Endothelial cell of umbilical vein (primary cell): ENCODE measurements around the gene COL23A1. TPM values are rescaled to one million over a fixed set of nuclear protein-coding genes. Genes with fewer than 3 reads are reported as not detected.

Experiments used
- BruUV-seq: library from RNA; stranded (reverse); fragments of 400-500 nt; replicated peaks from 2 replicates; lab custom pipeline; 2021; lab: Mats Ljungman, UMichigan
- CTCF ChIA-PET: fragments of 300-600, 350-600 bp; sonication (Branson Sonifier 250); formaldehyde crosslinking; loops from one replicate; lab custom pipeline; 2021; ENCODE audit warnings: antibody characterized with exemption, inconsistent platforms; lab: Charles Lee
- POLR2A ChIA-PET: fragments of 300-600, 350-600 bp; sonication (Branson Sonifier 250); formaldehyde crosslinking; loops from one replicate; lab custom pipeline; 2021; ENCODE audit warnings: antibody characterized with exemption, inconsistent platforms; lab: Charles Lee
- DNase-seq: peaks from one replicate; pipeline ENCODE4 v3.0.0-alpha.2; 2011; ENCODE audit warnings: low read depth, low spot score
- FAIRE-seq: peaks from 2 replicates; lab custom pipeline; 2011; peaks lifted over from hg19 to GRCh38; lab: Jason Lieb, UNC
- H2AFZ ChIP-seq: 2 replicates; pipeline ENCODE4 v1.6.0; 2012; ENCODE audit warnings: low read depth, low read length, control low read depth, inconsistent platforms
- H3K27ac ChIP-seq: 2 replicates; pipeline ENCODE4 v1.5.1; 2011; ENCODE audit warnings: low read depth, mild to moderate bottlenecking, control low read depth, low read length, moderate library complexity; ENCODE audit not compliant: insufficient read depth
- H3K27me3 ChIP-seq, 2 experiments: 2 replicates each; pipeline versions ENCODE4 v1.6.0 to v1.6.1; 2011; ENCODE audit warnings: low read length in 2 of 2, mixed read lengths in 1 of 2; ENCODE audit not compliant: control insufficient read depth in 2 of 2, insufficient read depth in 2 of 2
- H3K36me3 ChIP-seq, 2 experiments: 2 replicates in 1 of 2; 3 replicates in 1 of 2; pipeline ENCODE4 v1.5.1; 2011; ENCODE audit warnings: low read length in 2 of 2, mild to moderate bottlenecking in 1 of 2, moderate library complexity in 1 of 2; ENCODE audit not compliant: control insufficient read depth in 2 of 2, insufficient read depth in 2 of 2; ENCODE audit errors: extremely low read depth in 1 of 2
- H3K4me1 ChIP-seq: 3 replicates; pipeline ENCODE4 v1.5.1; 2011; ENCODE audit warnings: mild to moderate bottlenecking, low read length; ENCODE audit not compliant: control insufficient read depth, insufficient read depth; ENCODE audit errors: extremely low read depth
- H3K4me2 ChIP-seq: 2 replicates; pipeline ENCODE4 v1.6.1; 2011; ENCODE audit warnings: low read length, control low read depth, mixed read lengths; ENCODE audit not compliant: insufficient read depth
- H3K4me3 ChIP-seq, 3 experiments: fragments of 200-600 bp in 1 of 3; sonication (generic), shearing (Covaris generic) in 1 of 3; replicated peaks in 1 of 3; 2 replicates each; pipeline ENCODE4 v1.5.1; 2011 to 2016; ENCODE audit warnings: control low read depth in 3 of 3, low read length in 3 of 3, mild to moderate bottlenecking in 2 of 3, inconsistent platforms in 1 of 3, low read depth in 1 of 3, moderate library complexity in 1 of 3; ENCODE audit not compliant: insufficient read depth in 1 of 3
- H3K79me2 ChIP-seq: 2 replicates; pipeline ENCODE4 v1.6.0; 2012; ENCODE audit warnings: low read length, inconsistent platforms; ENCODE audit not compliant: control insufficient read depth, insufficient read depth
- H3K9ac ChIP-seq: replicated peaks from 2 replicates; pipeline ENCODE3; 2011; ENCODE audit warnings: low read length, control low read depth; ENCODE audit not compliant: insufficient read depth; ENCODE audit errors: extremely low read depth
- H3K9me1 ChIP-seq: replicated peaks from 3 replicates; pipeline ENCODE4 v1.6.0; 2011; ENCODE audit warnings: mild to moderate bottlenecking, low read length; ENCODE audit not compliant: control insufficient read depth, insufficient read depth; ENCODE audit errors: extremely low read depth
- H3K9me3 ChIP-seq: replicated peaks from 2 replicates; pipeline ENCODE4 v1.5.1; 2012; ENCODE audit warnings: low read length, inconsistent platforms; ENCODE audit not compliant: control insufficient read depth, insufficient read depth
- H4K20me1 ChIP-seq: replicated peaks from 2 replicates; pipeline ENCODE3; 2011; ENCODE audit warnings: mild to moderate bottlenecking, low read length; ENCODE audit not compliant: control insufficient read depth, insufficient read depth; ENCODE audit errors: extremely low read depth
- EZH2 ChIP-seq: IDR thresholded peaks from 2 replicates; pipeline ENCODE4 v1.6.1; 2012; ENCODE audit warnings: borderline replicate concordance, low read depth, mild to moderate bottlenecking, moderate library complexity, low read length, inconsistent platforms; ENCODE audit not compliant: severe bottlenecking
- FOS ChIP-seq: IDR thresholded peaks from 2 replicates; pipeline ENCODE4 v1.6.1; 2011; ENCODE audit warnings: mild to moderate bottlenecking, low read length, moderate library complexity, borderline replicate concordance; ENCODE audit not compliant: insufficient read depth
- GATA2 ChIP-seq: IDR thresholded peaks from 2 replicates; pipeline ENCODE4 v1.7.0; 2011; ENCODE audit warnings: low read depth, mild to moderate bottlenecking, moderate library complexity, mixed read lengths, low read length; ENCODE audit not compliant: insufficient read length, insufficient read depth
- JUN ChIP-seq: IDR thresholded peaks from 2 replicates; pipeline ENCODE4 v1.6.1; 2011; ENCODE audit warnings: borderline replicate concordance, low read depth; ENCODE audit not compliant: insufficient read length, insufficient read depth
- MYC ChIP-seq: IDR thresholded peaks from one replicate; pipeline ENCODE4 v1.6.1; 2011; ENCODE audit warnings: mild to moderate bottlenecking, low read depth, low read length
- POLR2A ChIP-seq: IDR thresholded peaks from 2 replicates; pipeline ENCODE4 v1.6.1; 2012; ENCODE audit warnings: low read depth, mild to moderate bottlenecking, control low read depth, low read length
- POLR2AphosphoS5 ChIP-seq: IDR thresholded peaks from 2 replicates; pipeline ENCODE4 v1.6.1; 2012; ENCODE audit warnings: low read depth, mild to moderate bottlenecking, control low read depth, low read length, moderate library complexity; ENCODE audit not compliant: insufficient read depth
- dilution Hi-C: fragments of 300-500 bp; cut with MboI; formaldehyde crosslinking; loops from one replicate; pipeline ENCODE4 v1.15.0; 2019; ENCODE audit warnings: low sequenced_read_pairs; ENCODE audit not compliant: extremely low pct_ligation_motif_present
- intact Hi-C: fragments of 100-400 bp; cut with micrococcal nuclease; formaldehyde crosslinking; loops from one replicate; pipeline ENCODE4 v1.10.0; 2022
- polyA plus RNA-seq, 4 experiments: library from polyadenylated mRNA; depleted of rRNA in 3 of 4; stranded (reverse) in 3 of 4; unstranded in 1 of 4; fragments of >200 nt; gene quantifications; 2 replicates each; pipeline versions ENCODE4 v1.2.1 to v1.2.3, GENCODE V29; 2011 to 2012; ENCODE audit warnings: missing spikeins in 1 of 4
- total RNA-seq: library from RNA; stranded (reverse); gene quantifications from 2 replicates; pipeline ENCODE4 v1.2.3, GENCODE V29; 2021
- TF ChIP-seq, protein P1 (sequence below): IDR thresholded peaks from 2 replicates; pipeline ENCODE4 v1.6.1; 2011; ENCODE audit not compliant: insufficient read depth, insufficient read length
- TF ChIP-seq, protein P2 (sequence below), 2 donors: IDR thresholded peaks; 1 replicate in 1 of 2; 2 replicates in 1 of 2; pipeline ENCODE4 v1.5.1; 2011; ENCODE audit warnings: low read length in 2 of 2, mild to moderate bottlenecking in 2 of 2, moderate library complexity in 2 of 2, control low read depth in 1 of 2, inconsistent platforms in 1 of 2, low read depth in 1 of 2; ENCODE audit not compliant: insufficient read depth in 1 of 2; ENCODE audit errors: extremely low read depth in 1 of 2

The COL23A1 gene
- total and polyA plus RNA-seq, 2 donors (not counting 3 experiments of a cell fraction or from before 2014, with no cell fraction given): not detected

DNA sequence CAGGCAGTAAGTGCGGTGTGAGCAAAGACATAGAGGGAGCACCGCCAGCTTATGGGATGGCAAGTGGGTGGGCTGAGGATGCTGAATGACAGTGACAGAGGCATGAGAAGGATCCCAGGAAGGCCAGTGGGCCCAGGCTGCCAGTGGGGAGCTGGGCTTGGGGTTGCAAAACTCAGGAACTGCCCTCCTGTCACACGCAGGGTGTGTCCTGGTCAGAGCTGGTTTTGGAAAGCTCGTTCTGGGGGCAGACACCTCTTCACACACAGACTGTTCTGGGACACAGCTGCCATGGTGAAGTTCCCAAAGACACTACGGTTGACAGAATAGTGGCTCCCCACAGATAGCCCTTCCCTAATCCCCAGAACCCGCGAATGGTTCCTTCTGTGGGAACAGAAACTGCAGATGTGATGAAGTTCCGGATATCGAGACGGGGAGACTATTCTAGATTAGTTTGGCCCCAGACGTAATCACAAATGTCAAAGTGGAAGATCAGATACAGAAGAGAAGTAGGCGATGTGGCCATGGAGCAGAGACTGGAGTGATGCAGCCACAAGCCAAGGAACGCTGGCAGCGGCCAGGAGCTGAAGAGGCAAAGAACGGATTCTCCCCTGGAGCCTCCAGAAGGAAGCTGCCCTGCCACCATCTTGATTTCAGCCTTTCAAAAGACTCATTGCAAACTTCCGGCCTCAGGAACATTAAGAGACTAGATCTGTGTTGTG, 159.0 kb downstream of the COL23A1 start:
- TF ChIP-seq, protein P1, sequence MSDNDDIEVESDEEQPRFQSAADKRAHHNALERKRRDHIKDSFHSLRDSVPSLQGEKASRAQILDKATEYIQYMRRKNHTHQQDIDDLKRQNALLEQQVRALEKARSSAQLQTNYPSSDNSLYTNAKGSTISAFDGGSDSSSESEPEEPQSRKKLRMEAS: no peak
- TF ChIP-seq POLR2AphosphoS5: no peak
- no peak for TF ChIP-seq FOS
- no peak for TF ChIP-seq POLR2A
- H3K9me3 ChIP-seq: no peaks in the 10 kb centered on the region
- no peak overlapping the region for H3K9ac ChIP-seq
- no peak overlapping the region for H3K4me2 ChIP-seq
- no peaks in the 10 kb centered on the region for H3K27me3 ChIP-seq
- no peak overlapping the region for H3K27ac ChIP-seq
- FAIRE-seq: no peak
- H3K36me3 ChIP-seq: no peaks in the 10 kb centered on the region
- H3K9me1 ChIP-seq: no peaks in the 10 kb centered on the region
- CTCF ChIA-PET: no interaction called here
- POLR2A ChIA-PET: no interaction called here
- H2AFZ ChIP-seq: no peak overlapping the region
- no peaks in the 10 kb centered on the region for H3K79me2 ChIP-seq
- no peaks in the 10 kb centered on the region for H3K4me1 ChIP-seq
- no peak for DNase-seq
- no TSS peak for BruUV-seq
- no peaks in the 10 kb centered on the region for H4K20me1 ChIP-seq
- dilution Hi-C loops: no loop called here
- no peak overlapping the region for H3K4me3 ChIP-seq
- intact Hi-C loops: no loop called here

GRCh38 chr5:178430186-178431062, 159.8 kb downstream of the COL23A1 start:
- H3K4me2 ChIP-seq: no peak overlapping the region
- POLR2A ChIA-PET: no interaction called here
- H3K4me3 ChIP-seq: no peak overlapping the region
- no peaks in the 10 kb centered on the region for H3K36me3 ChIP-seq
- no peaks in the 10 kb centered on the region for H3K9me3 ChIP-seq
- H3K9ac ChIP-seq: no peak overlapping the region
- dilution Hi-C loops (no loop called here), intact Hi-C loops (no loop called here)
- no peak overlapping the region for H3K27ac ChIP-seq
- H3K9me1 ChIP-seq: no peaks in the 10 kb centered on the region
- TF ChIP-seq, protein P1: no peak
- TF ChIP-seq JUN: no peak
- TF ChIP-seq MYC: no peak
- TF ChIP-seq, protein P2, sequence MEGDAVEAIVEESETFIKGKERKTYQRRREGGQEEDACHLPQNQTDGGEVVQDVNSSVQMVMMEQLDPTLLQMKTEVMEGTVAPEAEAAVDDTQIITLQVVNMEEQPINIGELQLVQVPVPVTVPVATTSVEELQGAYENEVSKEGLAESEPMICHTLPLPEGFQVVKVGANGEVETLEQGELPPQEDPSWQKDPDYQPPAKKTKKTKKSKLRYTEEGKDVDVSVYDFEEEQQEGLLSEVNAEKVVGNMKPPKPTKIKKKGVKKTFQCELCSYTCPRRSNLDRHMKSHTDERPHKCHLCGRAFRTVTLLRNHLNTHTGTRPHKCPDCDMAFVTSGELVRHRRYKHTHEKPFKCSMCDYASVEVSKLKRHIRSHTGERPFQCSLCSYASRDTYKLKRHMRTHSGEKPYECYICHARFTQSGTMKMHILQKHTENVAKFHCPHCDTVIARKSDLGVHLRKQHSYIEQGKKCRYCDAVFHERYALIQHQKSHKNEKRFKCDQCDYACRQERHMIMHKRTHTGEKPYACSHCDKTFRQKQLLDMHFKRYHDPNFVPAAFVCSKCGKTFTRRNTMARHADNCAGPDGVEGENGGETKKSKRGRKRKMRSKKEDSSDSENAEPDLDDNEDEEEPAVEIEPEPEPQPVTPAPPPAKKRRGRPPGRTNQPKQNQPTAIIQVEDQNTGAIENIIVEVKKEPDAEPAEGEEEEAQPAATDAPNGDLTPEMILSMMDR (IDR thresholded peaks at IDR 0.05; ENCODE audit: extremely low read depth in 1 of 2, insufficient read depth in 1 of 2, low read depth in 1 of 2, low read length in 2 of 2): no peak
- no peak for TF ChIP-seq EZH2
- TF ChIP-seq FOS: no peak
- TF ChIP-seq POLR2A: no peak
- no peak for TF ChIP-seq POLR2AphosphoS5
- TF ChIP-seq GATA2: no peak
- CTCF ChIA-PET: no interaction called here
- no TSS peak for BruUV-seq
- H2AFZ ChIP-seq: no peak overlapping the region
- H3K79me2 ChIP-seq: no peaks in the 10 kb centered on the region
- FAIRE-seq: no peak
- no peaks in the 10 kb centered on the region for H3K4me1 ChIP-seq
- DNase-seq: no peak
- H4K20me1 ChIP-seq: no peaks in the 10 kb centered on the region
- H3K27me3 ChIP-seq: no peaks in the 10 kb centered on the region
